Subcutaneous adipose tissue (tissue), 4 donors: ENCODE results near the gene PABPC1L. TPM values are rescaled to one million over a fixed set of nuclear protein-coding genes. Genes with fewer than 3 reads are reported as not detected.

ENCODE experiments used
- total RNA-seq, 4 donors: library from RNA; depleted of rRNA; stranded (reverse); fragments of >200 nt; gene quantifications; one replicate each; pipeline ENCODE4 v1.1.0, GENCODE V29; 2016
- TF ChIP-seq, protein P1 (sequence below): fragments of 450-650 bp; IDR thresholded peaks from one replicate; pipeline ENCODE4 v1.5.1; 2016; ENCODE audit warnings: low read depth, mild to moderate bottlenecking, control low read depth, antibody characterized with exemption, moderate library complexity

Gene PABPC1L
- total RNA-seq, 4 donors from 2014 or later = 5.5 to 8.5 (median 6.9) TPM

DNA sequence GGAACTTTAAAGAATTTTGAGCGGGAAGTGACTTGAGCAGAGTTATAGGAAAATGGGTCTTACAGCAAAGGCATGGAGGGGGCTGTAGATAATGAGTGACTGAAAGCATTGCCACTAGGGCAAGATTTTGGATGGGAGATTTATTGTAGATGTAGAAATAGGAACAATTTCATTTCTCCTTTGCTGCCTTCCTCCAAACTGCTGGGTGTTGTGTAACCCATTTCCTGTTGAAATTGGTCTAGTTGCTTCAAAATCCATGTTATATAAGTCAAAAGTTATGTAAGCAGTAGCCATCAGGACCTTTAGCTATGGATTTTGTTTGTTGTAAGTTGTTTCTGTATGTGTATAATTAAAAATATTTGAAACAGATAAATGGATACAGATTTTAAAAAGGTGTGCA lies 13.3 kb upstream of the PABPC1L start:
- TF ChIP-seq, protein P1, sequence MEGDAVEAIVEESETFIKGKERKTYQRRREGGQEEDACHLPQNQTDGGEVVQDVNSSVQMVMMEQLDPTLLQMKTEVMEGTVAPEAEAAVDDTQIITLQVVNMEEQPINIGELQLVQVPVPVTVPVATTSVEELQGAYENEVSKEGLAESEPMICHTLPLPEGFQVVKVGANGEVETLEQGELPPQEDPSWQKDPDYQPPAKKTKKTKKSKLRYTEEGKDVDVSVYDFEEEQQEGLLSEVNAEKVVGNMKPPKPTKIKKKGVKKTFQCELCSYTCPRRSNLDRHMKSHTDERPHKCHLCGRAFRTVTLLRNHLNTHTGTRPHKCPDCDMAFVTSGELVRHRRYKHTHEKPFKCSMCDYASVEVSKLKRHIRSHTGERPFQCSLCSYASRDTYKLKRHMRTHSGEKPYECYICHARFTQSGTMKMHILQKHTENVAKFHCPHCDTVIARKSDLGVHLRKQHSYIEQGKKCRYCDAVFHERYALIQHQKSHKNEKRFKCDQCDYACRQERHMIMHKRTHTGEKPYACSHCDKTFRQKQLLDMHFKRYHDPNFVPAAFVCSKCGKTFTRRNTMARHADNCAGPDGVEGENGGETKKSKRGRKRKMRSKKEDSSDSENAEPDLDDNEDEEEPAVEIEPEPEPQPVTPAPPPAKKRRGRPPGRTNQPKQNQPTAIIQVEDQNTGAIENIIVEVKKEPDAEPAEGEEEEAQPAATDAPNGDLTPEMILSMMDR = no peak

DNA sequence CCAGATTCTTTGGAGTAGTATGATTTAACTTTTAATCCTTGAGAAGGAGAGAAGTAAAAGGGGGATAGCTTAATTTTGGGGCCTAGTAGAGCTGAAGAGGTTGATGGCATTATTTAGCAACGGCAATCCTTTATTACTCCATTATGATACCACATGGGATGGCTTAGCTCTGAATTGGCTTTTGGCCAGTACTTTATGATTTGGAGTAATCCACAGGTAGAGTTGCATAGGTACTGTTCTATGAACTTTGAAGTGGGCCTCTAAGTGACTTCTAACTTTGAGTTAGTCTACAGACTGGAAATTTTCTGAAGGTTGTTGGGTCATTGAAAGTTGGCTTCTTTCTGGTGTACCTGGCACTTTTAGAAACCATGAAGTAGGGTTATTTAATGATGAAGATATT lies 12.7 kb upstream of the PABPC1L start:
- TF ChIP-seq, protein P1 = no peak

DNA sequence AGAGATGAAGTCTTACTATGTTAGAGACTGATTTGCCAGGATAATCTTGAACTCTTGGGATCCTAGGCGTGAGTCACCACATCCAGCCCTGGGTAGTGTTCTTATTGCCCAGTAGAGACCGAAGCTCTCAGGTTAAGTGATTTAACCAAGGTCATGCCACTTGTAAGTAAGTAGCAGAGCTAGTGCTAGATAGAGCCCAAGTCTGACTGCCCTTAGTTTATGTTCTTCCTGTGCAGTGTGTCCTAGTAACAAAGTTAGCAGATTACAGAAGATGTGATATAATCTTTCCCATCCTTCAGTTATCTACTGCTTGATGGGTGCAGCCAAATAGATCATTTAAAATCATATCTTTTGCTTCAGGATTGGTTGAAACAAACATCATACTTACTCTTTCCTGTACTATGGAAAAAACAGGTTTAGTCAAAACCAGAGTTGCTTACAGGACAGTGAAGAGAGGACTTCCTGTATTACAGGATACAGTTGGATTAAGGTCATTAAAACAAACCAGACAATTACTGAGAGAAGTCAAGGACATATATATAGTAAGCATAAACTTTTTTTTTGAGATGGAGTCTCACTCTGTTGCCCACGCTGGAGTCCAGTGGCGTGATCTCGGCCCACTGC lies 9.5 kb upstream of the PABPC1L start:
- TF ChIP-seq, protein P1 = no peak

DNA sequence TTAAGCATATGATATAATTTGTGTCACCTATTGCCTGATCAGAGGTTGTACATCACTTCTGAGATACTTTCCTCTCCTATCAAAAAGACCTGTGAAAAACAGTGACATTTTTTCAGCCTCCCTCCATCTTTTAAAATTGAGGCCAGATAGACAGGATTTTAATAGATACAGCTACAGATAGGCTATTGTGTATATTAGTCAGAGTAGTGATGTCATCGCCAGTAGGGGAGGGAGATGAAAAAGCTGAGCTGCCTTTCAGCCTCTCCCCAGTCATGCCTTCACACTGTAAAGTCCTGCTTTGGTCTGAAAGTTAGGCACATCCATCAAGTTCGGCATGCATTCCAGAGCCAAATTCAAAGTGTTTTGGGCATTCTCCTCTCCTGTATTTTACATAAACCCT lies 7.9 kb upstream of the PABPC1L start:
- TF ChIP-seq, protein P1 = no peak

DNA sequence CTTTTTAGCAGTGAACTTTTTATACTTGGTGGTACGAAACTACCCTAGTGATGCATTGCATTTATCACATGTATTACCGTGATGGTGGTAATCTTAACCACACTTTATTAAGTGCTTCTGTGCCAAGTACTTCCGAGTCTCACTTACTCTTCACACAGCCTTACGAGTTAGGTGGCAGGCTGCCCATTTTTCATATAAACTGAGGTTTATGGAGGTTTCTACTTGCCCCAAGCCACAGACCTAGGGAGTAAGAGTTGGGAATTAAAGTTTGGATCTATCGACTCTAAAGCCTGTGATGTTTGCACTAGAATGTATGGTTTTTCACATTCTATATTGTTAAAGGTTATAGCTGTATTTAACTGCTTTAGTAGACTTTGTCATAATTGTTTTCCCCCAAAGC lies 5.5 kb upstream of the PABPC1L start:
- TF ChIP-seq, protein P1 = no peak

DNA sequence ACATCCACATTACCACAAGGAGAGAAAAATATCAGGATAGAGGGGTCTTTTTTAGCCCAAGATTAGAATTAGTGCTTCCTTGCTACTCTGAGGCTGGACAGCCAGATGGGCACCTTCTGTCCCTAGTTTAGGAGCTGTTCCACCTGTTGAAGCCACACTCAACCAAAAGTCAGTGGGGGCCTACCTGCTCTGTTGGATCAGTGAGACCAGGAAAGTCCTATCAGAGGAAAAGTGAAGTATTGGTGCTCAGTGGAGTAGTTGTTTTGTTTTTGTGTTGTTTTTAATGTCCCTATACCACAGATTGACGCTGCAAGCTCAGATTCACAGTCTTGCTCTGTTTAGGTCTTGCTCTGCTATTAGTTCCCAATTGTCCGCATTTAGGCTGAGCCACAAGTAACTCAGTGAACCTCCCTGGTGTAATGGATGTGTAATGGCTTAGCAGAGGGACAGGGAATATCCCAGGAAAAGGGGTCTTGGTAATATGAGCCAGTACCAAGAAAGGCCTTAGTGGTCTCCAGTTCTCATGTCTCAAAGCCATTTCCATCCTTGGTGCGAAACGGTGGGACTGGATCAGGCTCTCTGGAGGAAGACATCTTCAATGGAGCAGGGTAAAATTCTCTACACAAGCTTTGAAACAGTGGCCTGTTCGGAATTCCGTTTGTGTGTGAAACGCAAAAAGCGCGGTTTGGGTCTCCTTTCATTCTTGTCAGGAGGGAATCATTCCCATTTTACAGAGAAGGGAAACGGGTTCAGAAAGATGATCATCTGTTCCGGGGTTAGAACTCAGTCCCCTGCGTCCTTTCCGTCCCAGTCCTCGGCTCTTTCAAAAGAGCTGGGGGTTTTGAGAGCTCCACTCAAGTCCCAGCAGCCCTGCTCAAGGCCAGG lies 631 bp upstream of the PABPC1L start:
- TF ChIP-seq, protein P1 = no peak

DNA sequence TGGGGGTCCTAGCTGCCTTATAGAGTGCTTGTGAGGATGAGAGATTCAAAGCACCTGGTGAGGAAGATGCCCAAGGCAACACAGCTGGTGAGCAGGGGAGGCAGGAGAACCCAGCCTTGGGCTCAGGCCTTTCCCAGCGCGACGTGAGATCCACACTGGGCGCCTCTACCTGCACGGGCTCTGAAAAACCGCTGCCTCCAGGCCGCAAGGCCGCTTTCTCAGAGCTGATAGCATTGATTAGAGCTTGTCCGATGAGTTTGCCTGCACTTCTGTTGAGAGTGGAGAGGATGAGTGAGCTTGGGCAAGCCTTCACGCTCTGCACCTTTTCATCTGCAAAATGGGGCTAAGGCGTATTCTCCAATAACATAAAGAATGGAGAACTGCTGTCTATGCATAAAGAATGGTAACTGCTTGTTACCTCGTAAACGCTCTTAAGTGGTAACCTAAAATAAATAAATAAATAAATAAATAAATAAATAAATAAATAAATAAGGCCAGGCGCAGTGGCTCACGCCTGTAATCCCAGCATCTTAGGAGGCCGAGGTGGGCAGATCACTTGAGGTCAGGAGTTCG lies 916 bp downstream of the PABPC1L start:
- TF ChIP-seq, protein P1 = no peak
